Adrenal gland (tissue), 5 donors: ENCODE data around the gene HYOU1.

Experiments
- POLR2A ChIP-seq, 2 donors: fragments of 450-650 bp; IDR thresholded peaks; one replicate each; pipeline ENCODE4 v1.6.1; 2017; ENCODE audit warnings: antibody characterized with exemption in 2 of 2, mild to moderate bottlenecking in 2 of 2, moderate library complexity in 1 of 2
- TF ChIP-seq, protein P1 (sequence below), 6 experiments: fragments of 450-650 bp in 4 of 6; fragments of 200-600 bp in 2 of 6; sonication (generic) in 1 of 6; IDR thresholded peaks; 1 replicate in 5 of 6; 2 replicates in 1 of 6; pipeline versions ENCODE4 v1.5.1 to v1.8.0; 2016 to 2021; ENCODE audit warnings: antibody characterized with exemption in 6 of 6, mild to moderate bottlenecking in 2 of 6, moderate library complexity in 1 of 6
- donor health status: DM: no; HTN: no; CAD: no.

DNA sequence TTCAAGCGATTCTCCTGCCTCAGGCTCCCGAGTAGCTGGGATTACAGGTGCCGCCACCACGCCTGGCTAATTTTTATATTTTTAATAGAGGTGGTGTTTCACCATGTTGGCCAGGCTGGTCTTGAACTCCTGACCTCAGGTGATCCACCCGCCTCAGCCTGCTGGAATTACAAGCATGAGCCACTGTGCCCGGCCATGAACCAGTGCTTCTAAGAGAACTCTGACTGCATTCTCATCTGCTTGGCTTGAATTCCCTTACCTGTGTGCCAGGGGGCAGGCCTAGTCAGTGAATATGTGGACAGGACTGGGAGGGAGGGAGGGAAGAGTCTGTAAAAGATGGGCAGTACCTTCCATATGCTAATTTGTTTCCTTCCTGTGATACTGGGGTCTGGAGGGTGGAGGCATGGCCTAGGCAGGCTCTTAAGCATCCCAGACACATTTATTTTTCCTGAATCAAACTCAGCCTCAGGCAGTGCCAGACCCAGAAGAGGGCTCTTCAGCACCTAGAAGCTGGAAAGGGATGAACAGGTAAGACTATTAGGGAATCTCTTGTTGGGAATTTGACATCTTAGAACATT is 45.4 kb downstream of the HYOU1 start:
- TF ChIP-seq, protein P1, sequence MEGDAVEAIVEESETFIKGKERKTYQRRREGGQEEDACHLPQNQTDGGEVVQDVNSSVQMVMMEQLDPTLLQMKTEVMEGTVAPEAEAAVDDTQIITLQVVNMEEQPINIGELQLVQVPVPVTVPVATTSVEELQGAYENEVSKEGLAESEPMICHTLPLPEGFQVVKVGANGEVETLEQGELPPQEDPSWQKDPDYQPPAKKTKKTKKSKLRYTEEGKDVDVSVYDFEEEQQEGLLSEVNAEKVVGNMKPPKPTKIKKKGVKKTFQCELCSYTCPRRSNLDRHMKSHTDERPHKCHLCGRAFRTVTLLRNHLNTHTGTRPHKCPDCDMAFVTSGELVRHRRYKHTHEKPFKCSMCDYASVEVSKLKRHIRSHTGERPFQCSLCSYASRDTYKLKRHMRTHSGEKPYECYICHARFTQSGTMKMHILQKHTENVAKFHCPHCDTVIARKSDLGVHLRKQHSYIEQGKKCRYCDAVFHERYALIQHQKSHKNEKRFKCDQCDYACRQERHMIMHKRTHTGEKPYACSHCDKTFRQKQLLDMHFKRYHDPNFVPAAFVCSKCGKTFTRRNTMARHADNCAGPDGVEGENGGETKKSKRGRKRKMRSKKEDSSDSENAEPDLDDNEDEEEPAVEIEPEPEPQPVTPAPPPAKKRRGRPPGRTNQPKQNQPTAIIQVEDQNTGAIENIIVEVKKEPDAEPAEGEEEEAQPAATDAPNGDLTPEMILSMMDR (IDR thresholded peaks at IDR 0.05), result no peak
- no peak for TF ChIP-seq POLR2A (IDR thresholded peaks at IDR 0.05)
